SH-SY5Y (cell line): ENCODE data around the gene FHL3.

Source experiments
- GATA2 ChIP-seq: IDR thresholded peaks from 2 replicates; pipeline ENCODE4 v1.6.1; 2011; ENCODE audit warnings: mild to moderate bottlenecking, low read depth, low read length
- GATA3 ChIP-seq: IDR thresholded peaks from 2 replicates; pipeline ENCODE4 v1.6.1; 2011; ENCODE audit warnings: low read depth, mild to moderate bottlenecking, low read length, moderate library complexity

DNA sequence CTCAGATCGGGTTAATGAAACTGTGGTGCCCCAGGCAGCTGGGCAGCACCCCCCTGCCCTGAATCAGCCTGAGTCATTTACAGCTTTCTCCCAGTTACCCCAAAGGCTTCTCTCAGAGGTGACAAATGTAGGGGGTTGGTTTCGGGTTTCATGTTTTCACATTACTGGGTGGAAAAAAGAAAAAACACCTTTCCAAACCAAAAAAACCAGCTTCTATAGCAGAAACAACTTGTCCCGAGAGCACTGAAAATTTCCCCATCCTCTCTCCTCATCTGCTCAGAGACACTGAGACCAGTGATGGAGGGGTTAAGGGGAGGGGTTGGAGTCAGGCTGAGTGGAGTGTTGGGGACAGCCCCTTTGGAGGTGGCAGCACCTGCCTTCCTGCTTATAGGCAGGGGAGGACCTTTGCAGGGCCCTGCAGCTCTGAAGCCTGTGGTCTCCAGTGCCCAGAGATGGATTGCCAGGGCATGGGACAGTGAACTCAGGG is 22.8 kb upstream of the FHL3 start:
- TF ChIP-seq GATA2 = no peak
- TF ChIP-seq GATA3 = no peak
